Panc1 (cell line): ENCODE measurements around the gene LAMA5.

Source experiments
- POLR2AphosphoS5 ChIP-seq: IDR thresholded peaks from 2 replicates; pipeline ENCODE4 v1.6.1; 2012; ENCODE audit warnings: mild to moderate bottlenecking, low read depth, low read length, moderate library complexity
- REST ChIP-seq, 2 experiments: IDR thresholded peaks; 2 replicates each; pipeline ENCODE4 v1.6.1; 2011 to 2012; ENCODE audit warnings: low read depth in 2 of 2, control low read depth in 1 of 2, low read length in 1 of 2, mild to moderate bottlenecking in 1 of 2, moderate library complexity in 1 of 2; ENCODE audit not compliant: insufficient read depth in 1 of 2
- SIN3A ChIP-seq: IDR thresholded peaks from 2 replicates; pipeline ENCODE4 v1.6.1; 2012; ENCODE audit warnings: low read depth, mild to moderate bottlenecking, low read length, moderate library complexity, borderline replicate concordance; ENCODE audit not compliant: insufficient read depth
- TCF7L2 ChIP-seq: IDR thresholded peaks from 2 replicates; pipeline ENCODE4 v1.6.1; 2011; ENCODE audit warnings: mild to moderate bottlenecking, low read depth, low read length, inconsistent platforms
- TF ChIP-seq, protein P1 (sequence below): fragments of 450-650 bp; IDR thresholded peaks from 2 replicates; pipeline ENCODE4 v1.5.1; 2017; ENCODE audit warnings: mild to moderate bottlenecking

DNA sequence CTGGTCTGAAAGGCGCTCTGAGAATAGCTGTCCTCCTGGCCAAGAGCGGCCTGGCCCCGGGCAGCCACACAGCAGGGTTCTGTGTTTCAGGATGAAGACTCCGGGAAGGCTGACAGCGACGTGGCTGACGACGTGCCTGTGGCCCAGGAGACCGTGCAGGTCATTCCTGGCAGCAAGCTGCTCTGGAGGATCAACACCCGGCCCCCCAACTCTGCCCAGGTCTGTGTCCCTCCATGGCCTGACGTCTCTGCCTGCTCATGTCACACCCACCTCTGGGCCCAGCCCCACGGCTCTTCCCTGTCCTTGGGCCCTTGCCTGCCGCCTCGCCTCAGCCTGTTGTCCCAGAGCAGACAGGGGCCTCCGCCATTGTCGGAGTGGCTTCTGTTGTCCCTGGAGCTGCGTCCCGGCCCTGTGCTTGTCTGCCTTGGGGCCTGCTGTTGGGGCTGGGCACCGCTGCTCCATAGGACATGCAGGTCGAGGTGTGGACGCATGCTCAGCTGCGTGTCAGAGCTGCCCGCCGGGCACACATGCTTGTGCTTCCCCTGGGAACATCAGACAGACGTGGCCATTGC is 80.5 kb downstream of the LAMA5 start:
- TF ChIP-seq, protein P1, sequence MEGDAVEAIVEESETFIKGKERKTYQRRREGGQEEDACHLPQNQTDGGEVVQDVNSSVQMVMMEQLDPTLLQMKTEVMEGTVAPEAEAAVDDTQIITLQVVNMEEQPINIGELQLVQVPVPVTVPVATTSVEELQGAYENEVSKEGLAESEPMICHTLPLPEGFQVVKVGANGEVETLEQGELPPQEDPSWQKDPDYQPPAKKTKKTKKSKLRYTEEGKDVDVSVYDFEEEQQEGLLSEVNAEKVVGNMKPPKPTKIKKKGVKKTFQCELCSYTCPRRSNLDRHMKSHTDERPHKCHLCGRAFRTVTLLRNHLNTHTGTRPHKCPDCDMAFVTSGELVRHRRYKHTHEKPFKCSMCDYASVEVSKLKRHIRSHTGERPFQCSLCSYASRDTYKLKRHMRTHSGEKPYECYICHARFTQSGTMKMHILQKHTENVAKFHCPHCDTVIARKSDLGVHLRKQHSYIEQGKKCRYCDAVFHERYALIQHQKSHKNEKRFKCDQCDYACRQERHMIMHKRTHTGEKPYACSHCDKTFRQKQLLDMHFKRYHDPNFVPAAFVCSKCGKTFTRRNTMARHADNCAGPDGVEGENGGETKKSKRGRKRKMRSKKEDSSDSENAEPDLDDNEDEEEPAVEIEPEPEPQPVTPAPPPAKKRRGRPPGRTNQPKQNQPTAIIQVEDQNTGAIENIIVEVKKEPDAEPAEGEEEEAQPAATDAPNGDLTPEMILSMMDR: no peak
- TF ChIP-seq REST (IDR thresholded peaks at IDR 0.05; ENCODE audit: insufficient read depth in 1 of 2, low read depth in 2 of 2, low read length in 1 of 2) (no peak), POLR2AphosphoS5 (no peak), SIN3A (no peak), TCF7L2 (no peak)
